GM23338 (cell line): ENCODE measurements around the gene CALCR. TPM values are rescaled to one million over a fixed set of nuclear protein-coding genes. Genes with fewer than 3 reads are reported as not detected.

Experiments used
- ATAC-seq: fragments of 200-7000 bp; cut with Tn5 transposase; 3 replicates; pipeline ENCODE4 v1.9.1; 2020
- DNase-seq: peaks from one replicate; pipeline ENCODE4 v3.0.0-alpha.2; 2015; ENCODE audit warnings: low spot score
- H2AFZ ChIP-seq: fragments of 200-600 bp; sonication (generic); 2 replicates; pipeline ENCODE4 v1.8.0; 2016; ENCODE audit warnings: antibody characterized with exemption, mild to moderate bottlenecking, moderate library complexity
- H3F3A ChIP-seq: fragments of 200-600 bp; sonication (generic); replicated peaks from 2 replicates; pipeline ENCODE4 v1.8.0; 2017; ENCODE audit warnings: antibody characterized with exemption, mixed run types, low read depth
- H3K27ac ChIP-seq: fragments of 200-600 bp; sonication (generic); 2 replicates; pipeline ENCODE4 v1.6.1; 2016; ENCODE audit warnings: low read depth
- H3K27me3 ChIP-seq: fragments of 200-600 bp; sonication (generic); 2 replicates; pipeline ENCODE4 v1.8.0; 2016; ENCODE audit warnings: mild to moderate bottlenecking, mixed run types, moderate library complexity; ENCODE audit not compliant: insufficient read depth
- H3K36me3 ChIP-seq: fragments of 200-600 bp; sonication (generic); 2 replicates; pipeline ENCODE4 v1.8.0; 2016; ENCODE audit warnings: mild to moderate bottlenecking; ENCODE audit not compliant: insufficient read depth
- H3K4me1 ChIP-seq: fragments of 200-600 bp; sonication (generic); 2 replicates; pipeline ENCODE4 v1.8.0; 2016; ENCODE audit warnings: mild to moderate bottlenecking, moderate library complexity; ENCODE audit not compliant: insufficient read depth
- H3K4me2 ChIP-seq: fragments of 200-600 bp; sonication (generic); 2 replicates; pipeline ENCODE4 v1.7.1; 2017; ENCODE audit warnings: mixed run types
- H3K4me3 ChIP-seq: fragments of 200-600 bp; sonication (generic); 2 replicates; pipeline ENCODE4 v1.6.1; 2016; ENCODE audit warnings: mixed run types
- H3K79me2 ChIP-seq: fragments of 200-600 bp; sonication (generic); replicated peaks from 2 replicates; pipeline ENCODE4 v1.8.0; 2017; ENCODE audit warnings: mild to moderate bottlenecking; ENCODE audit not compliant: insufficient read depth
- H3K9me2 ChIP-seq: fragments of 200-600 bp; sonication (generic); 2 replicates; pipeline ENCODE4 v1.8.0; 2017; ENCODE audit not compliant: insufficient read depth
- H4K20me1 ChIP-seq: fragments of 200-600 bp; sonication (generic); replicated peaks from 2 replicates; pipeline ENCODE4 v1.8.0; 2017; ENCODE audit warnings: mild to moderate bottlenecking; ENCODE audit not compliant: insufficient read depth
- H3K27ac Mint-ChIP-seq: 2 replicates; pipeline ENCODE4 v1.8.0; 2020; ENCODE audit warnings: inconsistent platforms, mild to moderate bottlenecking, moderate library complexity, mixed read lengths
- H3K27me3 Mint-ChIP-seq: 3 replicates; pipeline ENCODE4 v1.8.0; 2022; ENCODE audit warnings: low read depth, mild to moderate bottlenecking, moderate library complexity, mixed read lengths, inconsistent platforms; ENCODE audit not compliant: insufficient read depth, poor library complexity
- H3K36me3 Mint-ChIP-seq: 3 replicates; pipeline ENCODE4 v1.8.0; 2021; ENCODE audit warnings: low read depth, mild to moderate bottlenecking, inconsistent platforms, moderate library complexity, mixed read lengths
- H3K4me1 Mint-ChIP-seq: 3 replicates; pipeline ENCODE4 v1.8.0; 2020; ENCODE audit warnings: mild to moderate bottlenecking, inconsistent platforms, mixed read lengths
- H3K4me3 Mint-ChIP-seq: 3 replicates; pipeline ENCODE4 v1.8.0; 2021; ENCODE audit warnings: moderate library complexity, mild to moderate bottlenecking, inconsistent platforms, mixed read lengths
- H3K9me3 Mint-ChIP-seq: 3 replicates; pipeline ENCODE4 v1.8.0; 2020; ENCODE audit warnings: moderate library complexity, mild to moderate bottlenecking, inconsistent platforms, mixed read lengths
- CREB1 ChIP-seq: fragments of 250-450 bp; sonication (Bioruptor Pico); IDR thresholded peaks from 2 replicates; pipeline ENCODE4 v1.5.0; 2020; ENCODE audit warnings: low read depth, mild to moderate bottlenecking, moderate library complexity
- EZH2 ChIP-seq: fragments of 200-600 bp; sonication (generic); IDR thresholded peaks from one replicate; pipeline ENCODE4 v1.8.0; 2017; ENCODE audit warnings: antibody characterized with exemption, mild to moderate bottlenecking, low read depth; ENCODE audit not compliant: unreplicated experiment
- EZH2phosphoT487 ChIP-seq: fragments of 200-600 bp; sonication (generic); IDR thresholded peaks from one replicate; pipeline ENCODE4 v1.8.1; 2018; ENCODE audit warnings: antibody characterized with exemption; ENCODE audit not compliant: unreplicated experiment
- JUNB ChIP-seq: IDR thresholded peaks from one replicate; pipeline ENCODE4 v1.6.1; 2016; ENCODE audit warnings: antibody characterized with exemption; ENCODE audit not compliant: unreplicated experiment
- NANOG ChIP-seq: IDR thresholded peaks from 2 replicates; pipeline ENCODE4 v1.6.1; 2016; ENCODE audit warnings: antibody characterized with exemption, borderline replicate concordance
- POLR2AphosphoS5 ChIP-seq: IDR thresholded peaks from 2 replicates; pipeline ENCODE4 v1.6.1; 2016; ENCODE audit warnings: antibody characterized with exemption, low read depth
- REST ChIP-seq: IDR thresholded peaks from one replicate; pipeline ENCODE4 v1.6.1; 2018; ENCODE audit warnings: antibody characterized with exemption; ENCODE audit not compliant: unreplicated experiment
- STAT1 ChIP-seq: IDR thresholded peaks from one replicate; pipeline ENCODE4 v1.6.1; 2016; ENCODE audit warnings: antibody characterized with exemption; ENCODE audit not compliant: unreplicated experiment
- ZNF114 ChIP-seq: fragments of 250-450 bp; sonication (Bioruptor Pico); IDR thresholded peaks from 2 replicates; pipeline ENCODE4 v1.5.0; 2020; ENCODE audit warnings: mild to moderate bottlenecking, moderate library complexity
- ZNF331 ChIP-seq: fragments of 250-450 bp; sonication (Bioruptor Pico); IDR thresholded peaks from 2 replicates; pipeline ENCODE4 v1.5.0; 2020; ENCODE audit warnings: low read depth, mild to moderate bottlenecking, moderate library complexity
- polyA plus RNA-seq: library from polyadenylated mRNA; unstranded; fragments of >200 nt; fragmentation: Nextera tagmentation; extraction: Ambion mirVana; gene quantifications from 2 replicates; pipeline ENCODE4 v1.2.1, GENCODE V29; 2016
- total RNA-seq: library from RNA; depleted of rRNA; stranded (reverse); fragments of >200 nt; shearing (Covaris generic); gene quantifications from 2 replicates; pipeline ENCODE4 v1.2.3, GENCODE V29; 2014
- TF ChIP-seq, protein P1 (sequence below), 2 experiments: fragments of 200-600 bp in 1 of 2; sonication (generic) in 1 of 2; conservative IDR thresholded peaks; 2 replicates each; pipeline versions ENCODE4 v1.5.1 to v1.6.1; 2016 to 2017; ENCODE audit warnings: antibody characterized with exemption in 2 of 2, low read depth in 2 of 2, mild to moderate bottlenecking in 2 of 2, moderate library complexity in 1 of 2
- TF ChIP-seq, protein P2 (sequence below): IDR thresholded peaks from 2 replicates; pipeline ENCODE4 v1.6.1; 2016; ENCODE audit warnings: antibody characterized with exemption

Gene CALCR
- total and polyA plus RNA-seq, 2 experiments from 2014 or later = 0.32 to 1.6 TPM

- TF ChIP-seq, protein P1, sequence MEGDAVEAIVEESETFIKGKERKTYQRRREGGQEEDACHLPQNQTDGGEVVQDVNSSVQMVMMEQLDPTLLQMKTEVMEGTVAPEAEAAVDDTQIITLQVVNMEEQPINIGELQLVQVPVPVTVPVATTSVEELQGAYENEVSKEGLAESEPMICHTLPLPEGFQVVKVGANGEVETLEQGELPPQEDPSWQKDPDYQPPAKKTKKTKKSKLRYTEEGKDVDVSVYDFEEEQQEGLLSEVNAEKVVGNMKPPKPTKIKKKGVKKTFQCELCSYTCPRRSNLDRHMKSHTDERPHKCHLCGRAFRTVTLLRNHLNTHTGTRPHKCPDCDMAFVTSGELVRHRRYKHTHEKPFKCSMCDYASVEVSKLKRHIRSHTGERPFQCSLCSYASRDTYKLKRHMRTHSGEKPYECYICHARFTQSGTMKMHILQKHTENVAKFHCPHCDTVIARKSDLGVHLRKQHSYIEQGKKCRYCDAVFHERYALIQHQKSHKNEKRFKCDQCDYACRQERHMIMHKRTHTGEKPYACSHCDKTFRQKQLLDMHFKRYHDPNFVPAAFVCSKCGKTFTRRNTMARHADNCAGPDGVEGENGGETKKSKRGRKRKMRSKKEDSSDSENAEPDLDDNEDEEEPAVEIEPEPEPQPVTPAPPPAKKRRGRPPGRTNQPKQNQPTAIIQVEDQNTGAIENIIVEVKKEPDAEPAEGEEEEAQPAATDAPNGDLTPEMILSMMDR (conservative IDR thresholded peaks at IDR 0.05; ENCODE audit: low read depth in 2 of 2) = no peak
- TF ChIP-seq EZH2 = no peak
- no peak for TF ChIP-seq STAT1
- TF ChIP-seq REST = no peak
- no peak for TF ChIP-seq ZNF331 (CRISPR knock-in tag)
- TF ChIP-seq CREB1 = no peak
- no peak for TF ChIP-seq ZNF114 (CRISPR knock-in tag)
- no peak for TF ChIP-seq JUNB
Observed at GRCh38 chr7:93427107-93427506, 147.4 kb downstream of the CALCR start (continued).

DNA sequence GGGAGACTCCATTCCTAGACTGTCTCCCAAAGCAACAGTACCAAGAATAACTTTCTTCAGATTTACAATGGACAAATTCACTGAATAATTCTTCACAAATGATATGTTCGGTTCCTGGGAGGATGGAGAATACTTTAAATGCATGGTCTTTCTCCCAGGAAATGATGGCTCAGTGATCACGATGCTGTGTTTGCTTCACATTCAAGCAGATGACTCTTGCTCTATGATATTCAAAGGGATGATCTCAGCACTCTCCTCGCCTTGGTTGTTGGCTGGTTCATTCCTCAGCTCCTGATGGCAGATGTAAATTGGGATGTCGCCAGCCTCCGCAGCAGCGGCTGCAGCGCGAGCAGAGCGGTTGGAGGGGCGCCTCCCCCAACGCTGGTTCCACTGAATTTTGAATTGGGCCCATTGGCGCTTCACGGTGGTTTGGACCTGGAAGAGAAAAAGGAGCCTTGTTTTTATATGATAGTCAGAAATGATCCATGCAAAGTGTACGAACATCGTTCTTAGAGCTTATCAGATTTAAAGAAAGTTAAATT lies 148.3 kb downstream of the CALCR start:
- Histone ChIP-seq H2AFZ (no peak overlapping the region; the same call in 1 of the 2 replicates), H3K4me2 (no peak overlapping the region), H3K4me3 (no peak overlapping the region), H4K20me1 (no peaks in the 10 kb centered on the region), H3K36me3 (no peaks in the 10 kb centered on the region), H3K79me2 (no peaks in the 10 kb centered on the region), H3K4me1 (no peaks in the 10 kb centered on the region; the same call in 1 of the 2 replicates), H3F3A (no peaks in the 10 kb centered on the region), H3K27me3 (no peaks in the 10 kb centered on the region), H3K27ac (no peak overlapping the region), H3K9me2 (no peaks in the 10 kb centered on the region)
- H3K27ac Mint-ChIP-seq = no peak overlapping the region
- no peak overlapping the region for H3K4me3 Mint-ChIP-seq
- DNase-seq (no peak), ATAC-seq (no peak)
- H3K27me3 Mint-ChIP-seq = no peaks in the 10 kb centered on the region
- peaks cover 11% of the 10 kb centered on the region; the same call in 2 of the 3 replicates for H3K4me1 Mint-ChIP-seq
- no peaks in the 10 kb centered on the region for H3K9me3 Mint-ChIP-seq
- H3K36me3 Mint-ChIP-seq = no peaks in the 10 kb centered on the region
- TF ChIP-seq, protein P1 (conservative IDR thresholded peaks at IDR 0.05; ENCODE audit: low read depth in 2 of 2) = no peak
- TF ChIP-seq REST (no peak), STAT1 (no peak), JUNB (no peak), ZNF331 (CRISPR knock-in tag) (no peak), POLR2AphosphoS5 (no peak), CREB1 (no peak), EZH2 (no peak), EZH2phosphoT487 (no peak), NANOG (no peak), ZNF114 (CRISPR knock-in tag) (no peak)
- TF ChIP-seq, protein P2, sequence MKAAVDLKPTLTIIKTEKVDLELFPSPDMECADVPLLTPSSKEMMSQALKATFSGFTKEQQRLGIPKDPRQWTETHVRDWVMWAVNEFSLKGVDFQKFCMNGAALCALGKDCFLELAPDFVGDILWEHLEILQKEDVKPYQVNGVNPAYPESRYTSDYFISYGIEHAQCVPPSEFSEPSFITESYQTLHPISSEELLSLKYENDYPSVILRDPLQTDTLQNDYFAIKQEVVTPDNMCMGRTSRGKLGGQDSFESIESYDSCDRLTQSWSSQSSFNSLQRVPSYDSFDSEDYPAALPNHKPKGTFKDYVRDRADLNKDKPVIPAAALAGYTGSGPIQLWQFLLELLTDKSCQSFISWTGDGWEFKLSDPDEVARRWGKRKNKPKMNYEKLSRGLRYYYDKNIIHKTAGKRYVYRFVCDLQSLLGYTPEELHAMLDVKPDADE = no peak
